ENCODE data around the gene ZBTB25. TPM values are rescaled to one million over a fixed set of nuclear protein-coding genes. Genes with fewer than 3 reads are reported as not detected.
A peak's percentile ranks its signal among the peaks of the same experiment; 100 is the strongest.

Gene ZBTB25
- polyA plus RNA-seq, 1 of the 3 experiments (the other 2 are of a cell fraction) = 4.5 TPM

DNA sequence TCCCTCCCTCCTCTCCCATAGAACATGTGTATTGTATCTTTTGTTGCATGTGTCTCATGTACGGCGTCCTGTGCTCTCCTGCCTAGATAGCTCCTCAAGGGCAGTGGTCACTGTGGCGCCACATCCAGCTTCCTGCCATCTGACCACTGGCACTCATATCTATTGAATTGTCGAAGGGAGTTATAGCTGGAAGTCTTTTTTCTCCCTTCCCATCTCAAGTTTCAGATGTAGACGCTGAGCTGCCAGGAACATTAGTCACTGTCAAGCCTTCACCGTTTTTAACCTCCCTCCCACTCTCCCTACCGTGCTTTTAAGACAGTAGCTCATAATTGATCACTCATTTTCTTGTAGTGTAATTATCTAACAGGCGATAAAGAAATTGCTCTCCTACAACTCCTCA, 82.5 kb downstream of the ZBTB25 start (continued):
- TF ChIP-seq, protein P1, sequence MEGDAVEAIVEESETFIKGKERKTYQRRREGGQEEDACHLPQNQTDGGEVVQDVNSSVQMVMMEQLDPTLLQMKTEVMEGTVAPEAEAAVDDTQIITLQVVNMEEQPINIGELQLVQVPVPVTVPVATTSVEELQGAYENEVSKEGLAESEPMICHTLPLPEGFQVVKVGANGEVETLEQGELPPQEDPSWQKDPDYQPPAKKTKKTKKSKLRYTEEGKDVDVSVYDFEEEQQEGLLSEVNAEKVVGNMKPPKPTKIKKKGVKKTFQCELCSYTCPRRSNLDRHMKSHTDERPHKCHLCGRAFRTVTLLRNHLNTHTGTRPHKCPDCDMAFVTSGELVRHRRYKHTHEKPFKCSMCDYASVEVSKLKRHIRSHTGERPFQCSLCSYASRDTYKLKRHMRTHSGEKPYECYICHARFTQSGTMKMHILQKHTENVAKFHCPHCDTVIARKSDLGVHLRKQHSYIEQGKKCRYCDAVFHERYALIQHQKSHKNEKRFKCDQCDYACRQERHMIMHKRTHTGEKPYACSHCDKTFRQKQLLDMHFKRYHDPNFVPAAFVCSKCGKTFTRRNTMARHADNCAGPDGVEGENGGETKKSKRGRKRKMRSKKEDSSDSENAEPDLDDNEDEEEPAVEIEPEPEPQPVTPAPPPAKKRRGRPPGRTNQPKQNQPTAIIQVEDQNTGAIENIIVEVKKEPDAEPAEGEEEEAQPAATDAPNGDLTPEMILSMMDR (IDR thresholded peaks at IDR 0.05) = no peak
- TF ChIP-seq RAD21 (IDR thresholded peaks at IDR 0.05; ENCODE audit: low read length) (no peak), JUND (IDR thresholded peaks at IDR 0.05) (peak; percentile 69), MEF2A (IDR thresholded peaks at IDR 0.05; ENCODE audit: borderline replicate concordance, low read depth) (no peak), USF1 (IDR thresholded peaks at IDR 0.05; ENCODE audit: borderline replicate concordance, low read depth) (no peak), FOSL2 (IDR thresholded peaks at IDR 0.05; ENCODE audit: borderline replicate concordance, low read depth) (peak; percentile 49; the same call in 1 of the 2 replicates), GATA2 (CRISPR knock-in tag; IDR thresholded peaks at IDR 0.05) (no peak), RXRA (IDR thresholded peaks at IDR 0.05; ENCODE audit: borderline replicate concordance, low read depth) (no peak), MAX (IDR thresholded peaks at IDR 0.05; ENCODE audit: low read depth) (no peak), EP300 (IDR thresholded peaks at IDR 0.05; ENCODE audit: borderline replicate concordance in 1 of 2, low read depth in 1 of 2, low read length in 1 of 2) (peak in 1 of 2 experiments; percentile 28; a peak in 1 of 4 replicates)

- DNase-seq = no peak
- H3K27me3 ChIP-seq (ENCODE audit: insufficient read depth) = no peaks in the 10 kb centered on the region
- H3K4me2 ChIP-seq = no peak overlapping the region
- ChIA-PET CTCF (interaction anchor here (1.0 to 9.4 kb wide), 4 partner anchors 11 to 218 kb away, joined by 3 to 84 read pairs (median 3); no protein-coding TSS in a partner anchor), POLR2A (no interaction called here)
- no peak overlapping the region for H3K27ac ChIP-seq (ENCODE audit: low read depth in 2 of 2, low read length in 1 of 2)
- peaks cover 20% of the 10 kb centered on the region for H3F3A ChIP-seq (replicated peaks; ENCODE audit: insufficient read depth)
- no peak overlapping the region for H3K4me3 ChIP-seq (ENCODE audit: low read depth in 2 of 2, low read length in 1 of 2)
- WGBS (ENCODE audit: low lambda C conversion rate) = 91% methylated on average over 6 of the region's 7 CpGs
- H3K9me3 ChIP-seq = no peaks in the 10 kb centered on the region
- H3K9me2 ChIP-seq = no peaks in the 10 kb centered on the region
- H3K4me1 ChIP-seq (ENCODE audit: control insufficient read depth in 1 of 2, insufficient read depth in 2 of 2, low read depth in 1 of 2, low read length in 1 of 2) = peaks cover 0 to 10% of the 10 kb centered on the region in 2 experiments; a peak in 2 of 4 replicates
- H3K79me2 ChIP-seq (ENCODE audit: insufficient read depth) = no peaks in the 10 kb centered on the region
- H4K20me1 ChIP-seq (ENCODE audit: insufficient read depth) = no peaks in the 10 kb centered on the region
- TF ChIP-seq RXRA (IDR thresholded peaks at IDR 0.05; ENCODE audit: borderline replicate concordance, low read depth) (no peak), ZBTB33 (IDR thresholded peaks at IDR 0.05; ENCODE audit: borderline replicate concordance, low read depth) (no peak), GABPA (IDR thresholded peaks at IDR 0.05; ENCODE audit: low read depth) (no peak), JUND (IDR thresholded peaks at IDR 0.05) (no peak), TCF12 (IDR thresholded peaks at IDR 0.05) (no peak), NRF1 (IDR thresholded peaks at IDR 0.05; ENCODE audit: low read depth, low read length) (no peak), FOXJ3 (CRISPR knock-in tag; IDR thresholded peaks at IDR 0.05) (no peak), EZH2phosphoT487 (IDR thresholded peaks at IDR 0.05; ENCODE audit: borderline replicate concordance, low read depth) (no peak), YY1 (IDR thresholded peaks at IDR 0.05; ENCODE audit: low read depth) (no peak), TAF1 (IDR thresholded peaks at IDR 0.05; ENCODE audit: borderline replicate concordance, low read depth, low read length) (no peak), MEF2A (IDR thresholded peaks at IDR 0.05; ENCODE audit: borderline replicate concordance, low read depth) (no peak), IRF3 (IDR thresholded peaks at IDR 0.05; ENCODE audit: low read depth, low read length) (no peak), MXI1 (IDR thresholded peaks at IDR 0.05; ENCODE audit: low read depth, low read length) (no peak), TEAD4 (IDR thresholded peaks at IDR 0.05; ENCODE audit: borderline replicate concordance, insufficient read depth) (no peak)
- H3K36me3 ChIP-seq (replicated peaks in 1 of 2; ENCODE audit: control insufficient read depth in 1 of 2, insufficient read depth in 2 of 2, low read length in 1 of 2) = peaks cover 18 to 19% of the 10 kb centered on the region in 2 experiments
- H2AFZ ChIP-seq (ENCODE audit: low read depth) = no peak overlapping the region
- H3K9ac ChIP-seq = no peak overlapping the region
These were observed 84.6 kb downstream of the ZBTB25 start for GRCh38 chr14:64419003-64419402.

Measured in SK-N-SH (cell line).